Fibroblast of pulmonary artery (primary cell): Measurements from ENCODE around the gene CH25H.

Experiments
- DNase-seq: peaks from one replicate; pipeline ENCODE4 v3.0.0-alpha.2; 2010; ENCODE audit warnings: low read depth
- H3K4me3 ChIP-seq: replicated peaks from 2 replicates; pipeline ENCODE4 v1.5.1; 2011; ENCODE audit warnings: low read depth, mild to moderate bottlenecking, control low read depth, low read length, moderate library complexity
- TF ChIP-seq, protein P1 (sequence below): IDR thresholded peaks from 2 replicates; pipeline ENCODE4 v1.5.1; 2011; ENCODE audit warnings: mild to moderate bottlenecking, control low read depth, low read length, inconsistent platforms; ENCODE audit errors: missing control alignments

CH25H gene

DNA sequence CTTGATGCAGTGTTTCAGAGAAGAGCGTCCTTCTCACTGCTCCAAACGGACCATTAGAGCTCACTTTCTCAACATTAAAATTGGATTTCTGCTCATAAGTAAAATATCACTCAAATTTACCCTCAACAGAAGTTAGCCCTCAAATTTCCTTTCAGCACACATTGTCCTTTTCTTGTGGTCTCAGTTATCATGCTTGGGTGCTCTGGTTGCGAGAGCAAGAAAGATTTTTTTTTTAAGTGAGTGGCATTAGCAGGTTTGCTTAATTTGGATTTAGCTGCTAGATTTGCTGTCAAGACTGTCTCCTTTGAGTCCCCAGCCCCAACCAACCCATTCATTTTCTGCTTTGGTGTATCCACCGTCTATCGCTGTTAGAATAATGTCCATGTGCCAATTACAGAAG lies 2.6 kb upstream of the CH25H start:
- H3K4me3 ChIP-seq, result no peak overlapping the region
- TF ChIP-seq, protein P1, sequence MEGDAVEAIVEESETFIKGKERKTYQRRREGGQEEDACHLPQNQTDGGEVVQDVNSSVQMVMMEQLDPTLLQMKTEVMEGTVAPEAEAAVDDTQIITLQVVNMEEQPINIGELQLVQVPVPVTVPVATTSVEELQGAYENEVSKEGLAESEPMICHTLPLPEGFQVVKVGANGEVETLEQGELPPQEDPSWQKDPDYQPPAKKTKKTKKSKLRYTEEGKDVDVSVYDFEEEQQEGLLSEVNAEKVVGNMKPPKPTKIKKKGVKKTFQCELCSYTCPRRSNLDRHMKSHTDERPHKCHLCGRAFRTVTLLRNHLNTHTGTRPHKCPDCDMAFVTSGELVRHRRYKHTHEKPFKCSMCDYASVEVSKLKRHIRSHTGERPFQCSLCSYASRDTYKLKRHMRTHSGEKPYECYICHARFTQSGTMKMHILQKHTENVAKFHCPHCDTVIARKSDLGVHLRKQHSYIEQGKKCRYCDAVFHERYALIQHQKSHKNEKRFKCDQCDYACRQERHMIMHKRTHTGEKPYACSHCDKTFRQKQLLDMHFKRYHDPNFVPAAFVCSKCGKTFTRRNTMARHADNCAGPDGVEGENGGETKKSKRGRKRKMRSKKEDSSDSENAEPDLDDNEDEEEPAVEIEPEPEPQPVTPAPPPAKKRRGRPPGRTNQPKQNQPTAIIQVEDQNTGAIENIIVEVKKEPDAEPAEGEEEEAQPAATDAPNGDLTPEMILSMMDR, result no peak
- no peak for DNase-seq

GRCh38 chr10:89207801-89208551 lies 859 bp upstream of the CH25H start:
- TF ChIP-seq, protein P1, result no peak
- no peak for DNase-seq
- H3K4me3 ChIP-seq, result peak overlapping the region; percentile 41

GRCh38 chr10:89206402-89207180 lies 526 bp downstream of the CH25H start:
- peak overlapping the region; percentile 41 for H3K4me3 ChIP-seq
- TF ChIP-seq, protein P1, result no peak
- peak; percentile 34 for DNase-seq

GRCh38 chr10:89204621-89205185 lies 2.4 kb downstream of the CH25H start:
- H3K4me3 ChIP-seq, result no peak overlapping the region
- TF ChIP-seq, protein P1, result no peak
- no peak for DNase-seq

GRCh38 chr10:89203237-89203636 lies 3.9 kb downstream of the CH25H start:
- no peak overlapping the region for H3K4me3 ChIP-seq
- DNase-seq, result no peak
- TF ChIP-seq, protein P1, result no peak

DNA sequence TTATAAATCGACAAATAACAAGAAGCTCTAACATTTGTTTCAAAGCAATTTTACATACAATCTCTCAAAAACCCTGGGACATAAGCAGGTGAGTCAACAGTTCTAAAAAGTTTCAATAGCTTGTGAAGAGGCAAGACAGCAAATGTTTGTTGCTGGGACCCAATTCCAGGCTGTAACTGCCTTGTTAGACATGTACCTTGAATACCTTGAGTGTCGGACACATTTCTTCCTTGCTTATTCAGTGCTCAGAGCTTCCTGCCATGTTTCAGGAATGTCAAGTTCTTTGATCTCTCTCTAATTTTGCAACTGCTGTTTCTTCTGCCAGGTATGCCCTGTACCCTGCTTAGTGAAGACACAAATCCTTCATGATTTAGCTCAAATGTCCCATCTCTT lies 5.1 kb downstream of the CH25H start:
- TF ChIP-seq, protein P1, result no peak
- DNase-seq, result no peak
- H3K4me3 ChIP-seq, result no peak overlapping the region
